OCI-LY1 (cell line): ENCODE measurements around the gene C1QTNF1.

Source experiments
- EZH2 ChIP-seq: fragments of 200-600 bp; sonication (generic), shearing (Covaris generic); IDR thresholded peaks from 2 replicates; pipeline ENCODE4 v1.8.0; 2017; ENCODE audit warnings: borderline replicate concordance, mixed run types, mild to moderate bottlenecking, antibody characterized with exemption, low read length, moderate library complexity, mixed read lengths
- TF ChIP-seq, protein P1 (sequence below): fragments of 200-600 bp; sonication (generic), shearing (Covaris generic); IDR thresholded peaks from 2 replicates; pipeline ENCODE4 v1.5.1; 2017; ENCODE audit warnings: mild to moderate bottlenecking, antibody characterized with exemption, low read length, moderate library complexity, mixed read lengths

DNA sequence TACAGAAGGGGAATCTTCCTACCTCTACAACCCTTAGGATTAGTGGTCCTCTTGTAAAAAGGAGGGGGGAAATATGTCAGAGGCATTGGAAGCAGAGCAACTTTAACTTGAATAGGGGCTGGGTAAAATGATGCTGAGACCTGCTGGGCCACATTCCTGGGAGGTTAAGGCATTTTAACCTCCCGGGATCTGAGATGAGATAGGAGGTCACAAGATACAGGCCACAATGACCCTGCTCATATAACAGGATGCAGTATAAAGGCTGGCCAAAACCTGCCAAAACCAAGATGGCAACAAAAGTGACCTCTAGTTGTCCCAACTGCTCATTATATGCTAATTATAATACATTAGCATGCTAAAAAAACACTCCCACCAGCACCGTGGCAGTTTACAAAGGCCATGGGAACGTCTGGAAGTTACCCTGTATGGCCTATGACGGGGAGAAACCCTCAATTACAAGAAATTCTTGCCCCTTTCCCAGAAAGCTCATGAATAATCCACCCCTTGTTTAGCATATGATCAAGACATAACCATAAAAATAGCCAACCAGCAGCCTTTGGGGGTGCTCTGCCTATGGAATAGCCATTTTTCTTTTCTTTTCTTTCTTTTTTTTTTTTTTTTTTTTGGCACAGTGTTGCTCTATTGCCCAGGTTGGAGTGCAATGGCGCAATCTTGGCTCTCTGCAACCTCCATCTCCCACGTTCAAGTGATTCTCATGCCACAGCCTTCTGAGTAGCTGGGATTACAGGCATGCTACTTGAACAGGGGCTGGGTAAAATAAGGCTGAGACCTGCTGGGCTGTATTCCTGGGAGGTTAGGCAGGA, 6.2 kb upstream of the C1QTNF1 start:
- TF ChIP-seq, protein P1, sequence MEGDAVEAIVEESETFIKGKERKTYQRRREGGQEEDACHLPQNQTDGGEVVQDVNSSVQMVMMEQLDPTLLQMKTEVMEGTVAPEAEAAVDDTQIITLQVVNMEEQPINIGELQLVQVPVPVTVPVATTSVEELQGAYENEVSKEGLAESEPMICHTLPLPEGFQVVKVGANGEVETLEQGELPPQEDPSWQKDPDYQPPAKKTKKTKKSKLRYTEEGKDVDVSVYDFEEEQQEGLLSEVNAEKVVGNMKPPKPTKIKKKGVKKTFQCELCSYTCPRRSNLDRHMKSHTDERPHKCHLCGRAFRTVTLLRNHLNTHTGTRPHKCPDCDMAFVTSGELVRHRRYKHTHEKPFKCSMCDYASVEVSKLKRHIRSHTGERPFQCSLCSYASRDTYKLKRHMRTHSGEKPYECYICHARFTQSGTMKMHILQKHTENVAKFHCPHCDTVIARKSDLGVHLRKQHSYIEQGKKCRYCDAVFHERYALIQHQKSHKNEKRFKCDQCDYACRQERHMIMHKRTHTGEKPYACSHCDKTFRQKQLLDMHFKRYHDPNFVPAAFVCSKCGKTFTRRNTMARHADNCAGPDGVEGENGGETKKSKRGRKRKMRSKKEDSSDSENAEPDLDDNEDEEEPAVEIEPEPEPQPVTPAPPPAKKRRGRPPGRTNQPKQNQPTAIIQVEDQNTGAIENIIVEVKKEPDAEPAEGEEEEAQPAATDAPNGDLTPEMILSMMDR = no peak
- no peak for TF ChIP-seq EZH2
